Measurements from ENCODE around the gene KCNK10. TPM values are rescaled to one million over a fixed set of nuclear protein-coding genes. Genes with fewer than 3 reads are reported as not detected.

The KCNK10 gene
- total and polyA plus RNA-seq, 2 experiments from 2014 or later, result not detected

- H3K4me2 ChIP-seq (ENCODE audit: unreplicated experiment), result no peak overlapping the region
- no peak overlapping the region for H2AFZ ChIP-seq
- DNase-seq, result no peak
- no peak overlapping the region for H3K9ac ChIP-seq
- H3K27me3 ChIP-seq (replicated peaks; ENCODE audit: insufficient read depth), result 0 out of 2 replicates have a peak, but pooled peaks cover 3% of the 10 kb centered on the region
- in situ Hi-C loops (cut with MboI), result no loop called here
- no peaks in the 10 kb centered on the region for H3K9me2 ChIP-seq (ENCODE audit: insufficient read depth)
- no peaks in the 10 kb centered on the region for H3K4me1 ChIP-seq (ENCODE audit: insufficient read depth)
- H3K27ac ChIP-seq, result no peak overlapping the region
- no peak overlapping the region for H3K4me3 ChIP-seq
- no peaks in the 10 kb centered on the region for H4K20me1 ChIP-seq (ENCODE audit: insufficient read depth)
- no peak for TF ChIP-seq EZH2 (IDR thresholded peaks at IDR 0.05; ENCODE audit: insufficient read depth, poor library complexity, severe bottlenecking)
- no peak for TF ChIP-seq EZH2phosphoT487 (IDR thresholded peaks at IDR 0.05; ENCODE audit: insufficient read depth, low read depth)
- H3K36me3 ChIP-seq (ENCODE audit: low read depth), result no peaks in the 10 kb centered on the region
- WGBS, 2 experiments (ENCODE audit: low coverage in 1 of 2, low lambda C conversion rate in 2 of 2, missing lambda C conversion rate in 2 of 2), result 16 to 18% methylated on average over 2 of the region's 2 CpGs
- no peaks in the 10 kb centered on the region for H3F3A ChIP-seq (ENCODE audit: insufficient read depth)
- no peaks in the 10 kb centered on the region for H3K9me3 ChIP-seq (ENCODE audit: low read depth)
- no peaks in the 10 kb centered on the region for H3K79me2 ChIP-seq (ENCODE audit: insufficient read depth)
Observed at GRCh38 chr14:88201851-88202250, 121.2 kb downstream of the KCNK10 start.

- TF ChIP-seq EZH2 (IDR thresholded peaks at IDR 0.05; ENCODE audit: insufficient read depth, poor library complexity, severe bottlenecking), result no peak
- no peak for TF ChIP-seq EZH2phosphoT487 (IDR thresholded peaks at IDR 0.05; ENCODE audit: insufficient read depth, low read depth)
Observed at GRCh38 chr14:88199882-88200281, 123.2 kb downstream of the KCNK10 start.

GRCh38 chr14:88198446-88198845, 124.6 kb downstream of the KCNK10 start:
- no peaks in the 10 kb centered on the region for H3K79me2 ChIP-seq (ENCODE audit: insufficient read depth)
- H2AFZ ChIP-seq, result no peak overlapping the region
- no peak overlapping the region for H3K4me2 ChIP-seq (ENCODE audit: unreplicated experiment)
- no peak overlapping the region for H3K9ac ChIP-seq
- H3K4me3 ChIP-seq, result no peak overlapping the region
- H3K9me3 ChIP-seq (ENCODE audit: low read depth), result no peaks in the 10 kb centered on the region
- no peak for DNase-seq
- 21 to 50% methylated on average over 1 of the region's 1 CpG for WGBS, 2 experiments (ENCODE audit: low coverage in 1 of 2, low lambda C conversion rate in 2 of 2, missing lambda C conversion rate in 2 of 2)
- H3F3A ChIP-seq (ENCODE audit: insufficient read depth), result no peaks in the 10 kb centered on the region
- no peaks in the 10 kb centered on the region for H3K4me1 ChIP-seq (ENCODE audit: insufficient read depth)
- H3K27me3 ChIP-seq (replicated peaks; ENCODE audit: insufficient read depth), result peaks cover 34% of the 10 kb centered on the region
- in situ Hi-C loops (cut with MboI), result no loop called here
- no peaks in the 10 kb centered on the region for H4K20me1 ChIP-seq (ENCODE audit: insufficient read depth)
- H3K36me3 ChIP-seq (ENCODE audit: low read depth), result no peaks in the 10 kb centered on the region
- H3K27ac ChIP-seq, result no peak overlapping the region
- no peaks in the 10 kb centered on the region for H3K9me2 ChIP-seq (ENCODE audit: insufficient read depth)
- TF ChIP-seq EZH2phosphoT487 (IDR thresholded peaks at IDR 0.05; ENCODE audit: insufficient read depth, low read depth), result no peak
- TF ChIP-seq EZH2 (IDR thresholded peaks at IDR 0.05; ENCODE audit: insufficient read depth, poor library complexity, severe bottlenecking), result no peak

More at GRCh38 chr14:88199882-88200281, 123.2 kb downstream of the KCNK10 start:
- DNase-seq, result no peak
- H4K20me1 ChIP-seq (ENCODE audit: insufficient read depth), result no peaks in the 10 kb centered on the region
- H2AFZ ChIP-seq, result no peak overlapping the region
- H3K27me3 ChIP-seq (replicated peaks; ENCODE audit: insufficient read depth), result peaks cover 21% of the 10 kb centered on the region
- no peaks in the 10 kb centered on the region for H3K9me3 ChIP-seq (ENCODE audit: low read depth)
- H3K36me3 ChIP-seq (ENCODE audit: low read depth), result no peaks in the 10 kb centered on the region
- in situ Hi-C loops (cut with MboI), result no loop called here
- no peak overlapping the region for H3K27ac ChIP-seq
- H3K9me2 ChIP-seq (ENCODE audit: insufficient read depth), result no peaks in the 10 kb centered on the region
- no peak overlapping the region for H3K4me2 ChIP-seq (ENCODE audit: unreplicated experiment)
- H3K79me2 ChIP-seq (ENCODE audit: insufficient read depth), result no peaks in the 10 kb centered on the region
- WGBS, 2 experiments (ENCODE audit: low coverage in 1 of 2, low lambda C conversion rate in 2 of 2, missing lambda C conversion rate in 2 of 2), result 38 to 43% methylated on average over 1 of the region's 1 CpG
- H3F3A ChIP-seq (ENCODE audit: insufficient read depth), result no peaks in the 10 kb centered on the region
- H3K9ac ChIP-seq, result no peak overlapping the region
- H3K4me1 ChIP-seq (ENCODE audit: insufficient read depth), result no peaks in the 10 kb centered on the region
- H3K4me3 ChIP-seq, result no peak overlapping the region

- no peak overlapping the region for H3K27ac ChIP-seq
- no peak for DNase-seq
- H3K4me1 ChIP-seq (ENCODE audit: insufficient read depth), result no peaks in the 10 kb centered on the region
- TF ChIP-seq EZH2 (IDR thresholded peaks at IDR 0.05; ENCODE audit: insufficient read depth, poor library complexity, severe bottlenecking) (no peak), EZH2phosphoT487 (IDR thresholded peaks at IDR 0.05; ENCODE audit: insufficient read depth, low read depth) (no peak)
- no peaks in the 10 kb centered on the region for H3K36me3 ChIP-seq (ENCODE audit: low read depth)
- H3K79me2 ChIP-seq (ENCODE audit: insufficient read depth), result no peaks in the 10 kb centered on the region
- peaks cover 43% of the 10 kb centered on the region for H3K27me3 ChIP-seq (replicated peaks; ENCODE audit: insufficient read depth)
- no peaks in the 10 kb centered on the region for H3K9me3 ChIP-seq (ENCODE audit: low read depth)
- no peak overlapping the region for H3K4me3 ChIP-seq
- no peaks in the 10 kb centered on the region for H4K20me1 ChIP-seq (ENCODE audit: insufficient read depth)
- H2AFZ ChIP-seq, result no peak overlapping the region
- H3F3A ChIP-seq (ENCODE audit: insufficient read depth), result no peaks in the 10 kb centered on the region
- in situ Hi-C loops (cut with MboI), result no loop called here
- no peak overlapping the region for H3K9ac ChIP-seq
- H3K9me2 ChIP-seq (ENCODE audit: insufficient read depth), result no peaks in the 10 kb centered on the region
- no peak overlapping the region for H3K4me2 ChIP-seq (ENCODE audit: unreplicated experiment)
- 32 to 43% methylated on average over 1 of the region's 1 CpG for WGBS, 2 experiments (ENCODE audit: low coverage in 1 of 2, low lambda C conversion rate in 2 of 2, missing lambda C conversion rate in 2 of 2)
Observed at GRCh38 chr14:88196925-88197324, 126.1 kb downstream of the KCNK10 start.

Data from GM23248 (cell line).